HG03097 (cell line): ENCODE results near the gene DZIP3.
A peak's percentile ranks its signal among the peaks of the same experiment; 100 is the strongest.

ENCODE experiments used
- ATAC-seq: cut with Tn5 transposase; IDR thresholded peaks from one replicate; pipeline ENCODE4 v1.9.1; 2021; ENCODE audit not compliant: unreplicated experiment, low FRiP score

The DZIP3 gene, protein sequence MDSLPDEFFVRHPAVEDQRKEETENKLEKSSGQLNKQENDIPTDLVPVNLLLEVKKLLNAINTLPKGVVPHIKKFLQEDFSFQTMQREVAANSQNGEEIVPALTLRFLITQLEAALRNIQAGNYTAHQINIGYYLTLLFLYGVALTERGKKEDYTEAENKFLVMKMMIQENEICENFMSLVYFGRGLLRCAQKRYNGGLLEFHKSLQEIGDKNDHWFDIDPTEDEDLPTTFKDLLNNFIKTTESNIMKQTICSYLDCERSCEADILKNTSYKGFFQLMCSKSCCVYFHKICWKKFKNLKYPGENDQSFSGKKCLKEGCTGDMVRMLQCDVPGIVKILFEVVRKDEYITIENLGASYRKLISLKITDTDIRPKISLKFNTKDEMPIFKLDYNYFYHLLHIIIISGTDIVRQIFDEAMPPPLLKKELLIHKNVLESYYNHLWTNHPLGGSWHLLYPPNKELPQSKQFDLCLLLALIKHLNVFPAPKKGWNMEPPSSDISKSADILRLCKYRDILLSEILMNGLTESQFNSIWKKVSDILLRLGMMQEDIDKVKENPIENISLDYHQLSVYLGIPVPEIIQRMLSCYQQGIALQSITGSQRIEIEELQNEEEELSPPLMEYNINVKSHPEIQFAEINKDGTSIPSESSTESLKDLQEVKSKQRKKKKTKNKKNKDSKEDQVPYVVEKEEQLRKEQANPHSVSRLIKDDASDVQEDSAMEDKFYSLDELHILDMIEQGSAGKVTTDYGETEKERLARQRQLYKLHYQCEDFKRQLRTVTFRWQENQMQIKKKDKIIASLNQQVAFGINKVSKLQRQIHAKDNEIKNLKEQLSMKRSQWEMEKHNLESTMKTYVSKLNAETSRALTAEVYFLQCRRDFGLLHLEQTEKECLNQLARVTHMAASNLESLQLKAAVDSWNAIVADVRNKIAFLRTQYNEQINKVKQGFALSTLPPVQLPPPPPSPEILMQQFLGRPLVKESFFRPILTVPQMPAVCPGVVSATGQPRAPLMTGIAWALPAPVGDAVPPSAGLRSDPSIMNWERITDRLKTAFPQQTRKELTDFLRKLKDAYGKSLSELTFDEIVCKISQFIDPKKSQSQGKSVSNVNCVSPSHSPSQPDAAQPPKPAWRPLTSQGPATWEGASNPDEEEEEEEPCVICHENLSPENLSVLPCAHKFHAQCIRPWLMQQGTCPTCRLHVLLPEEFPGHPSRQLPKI

DNA sequence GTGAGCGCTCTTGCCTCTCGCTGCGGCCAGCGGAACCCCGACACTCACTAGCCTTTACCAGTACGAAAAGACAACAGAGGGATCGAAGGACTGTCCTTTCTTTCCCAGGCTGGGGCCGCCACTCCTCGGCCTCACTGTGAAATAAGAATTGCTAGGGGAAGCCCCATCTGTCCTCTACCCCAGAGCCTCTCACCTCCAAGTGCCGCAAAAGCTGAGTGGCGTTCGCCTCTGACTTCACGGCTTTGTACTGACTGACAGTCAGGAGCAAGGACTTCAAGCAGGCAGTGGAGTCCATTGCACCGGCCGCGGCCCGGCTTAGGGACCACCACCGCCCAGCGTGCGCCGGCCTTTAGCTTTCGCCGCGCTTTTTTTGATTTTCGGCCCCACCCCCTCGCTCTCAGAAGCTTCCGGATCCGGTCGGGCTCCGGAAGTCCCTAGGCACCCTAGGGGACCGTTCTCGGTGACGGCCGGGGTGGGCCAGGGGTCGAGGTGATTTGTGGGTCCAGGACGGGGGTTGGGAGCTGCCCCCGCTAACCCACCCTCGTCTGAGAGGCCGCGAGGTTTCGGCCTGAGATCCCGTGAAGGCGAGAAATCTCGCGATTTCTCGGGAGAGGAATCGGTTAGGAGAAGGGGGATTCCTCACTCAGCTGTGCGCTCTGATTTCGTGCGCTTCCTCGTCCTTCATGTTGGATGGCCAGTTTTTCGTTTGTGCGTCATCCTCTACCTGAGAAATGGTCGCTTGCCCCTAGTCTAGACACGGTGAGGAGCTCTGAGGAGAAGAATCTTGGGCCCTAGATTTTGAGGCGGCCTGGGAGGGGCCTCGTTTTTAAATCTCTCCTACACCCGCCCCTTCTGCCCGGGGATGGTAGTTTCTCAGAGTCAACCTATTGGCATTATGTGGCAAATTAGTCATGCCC is at the start of gene DZIP3, which contains the start of gene CIP2A:
Gene DZIP3 (plus strand): TSS at position 642 of the 917 bp plus-strand sequence. CDS start 15,685 bp downstream, outside the sequence.
Gene CIP2A (minus strand): TSS at position 358 of the 917 bp plus-strand sequence. CDS start 63 bp downstream, at position 295.
- ATAC-seq, result peak; percentile 97

DNA sequence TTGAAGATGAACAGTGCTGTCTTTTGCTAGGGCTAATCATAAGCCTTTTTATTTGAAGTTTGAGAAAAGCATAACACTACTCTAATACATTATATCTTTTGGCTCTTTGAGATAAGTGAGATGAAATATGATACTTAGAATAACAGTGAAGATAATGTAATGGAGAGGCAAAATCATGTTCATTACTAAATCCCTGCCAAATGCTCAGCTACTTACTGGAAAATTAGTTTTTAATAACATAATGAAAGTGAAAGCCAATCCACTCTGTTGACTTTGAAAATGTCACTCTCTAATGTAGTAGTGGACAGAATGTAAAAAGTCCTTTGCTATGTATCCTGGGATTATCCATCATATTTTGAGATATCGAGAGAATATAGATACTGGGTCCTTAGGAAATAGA is 43.3 kb upstream of the DZIP3 start:
- no peak for ATAC-seq

DNA sequence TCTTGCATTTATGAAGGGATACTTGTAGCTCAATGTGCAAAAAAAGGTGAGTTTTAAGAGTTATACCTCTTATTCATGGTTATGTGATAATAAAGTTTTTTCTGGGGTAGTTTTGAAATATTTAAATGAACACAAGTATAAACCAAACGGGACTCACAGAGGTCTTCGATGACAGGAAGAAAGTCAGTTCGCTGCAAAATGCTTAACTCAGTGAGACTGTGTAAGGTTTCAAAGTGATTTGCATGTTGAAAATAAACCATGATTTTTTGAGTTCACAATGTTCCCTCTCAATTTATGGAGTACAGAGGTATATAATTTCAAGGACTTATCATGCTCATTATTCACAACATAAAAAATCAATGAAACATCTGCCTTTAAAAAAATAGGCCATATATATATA is 42.8 kb upstream of the DZIP3 start:
- ATAC-seq, result no peak

DNA sequence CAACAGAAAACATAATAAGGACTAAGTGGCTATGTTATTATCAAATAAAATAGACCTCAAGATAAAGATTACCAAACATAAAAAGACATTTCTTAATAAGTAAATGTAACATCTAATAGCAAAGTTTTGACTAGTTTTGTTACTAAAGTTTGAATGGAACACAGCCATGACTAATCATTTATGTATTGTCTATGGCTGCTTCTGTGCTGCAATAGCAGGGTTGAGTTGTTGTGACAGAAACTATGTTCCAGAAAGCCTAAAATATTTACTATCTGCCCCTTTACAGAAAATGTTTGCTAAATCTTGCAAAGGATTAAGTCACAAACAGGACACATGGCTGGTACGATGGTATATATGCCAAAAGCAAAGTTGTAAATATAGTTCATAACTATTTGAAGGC is 41.2 kb upstream of the DZIP3 start:
- ATAC-seq, result no peak

DNA sequence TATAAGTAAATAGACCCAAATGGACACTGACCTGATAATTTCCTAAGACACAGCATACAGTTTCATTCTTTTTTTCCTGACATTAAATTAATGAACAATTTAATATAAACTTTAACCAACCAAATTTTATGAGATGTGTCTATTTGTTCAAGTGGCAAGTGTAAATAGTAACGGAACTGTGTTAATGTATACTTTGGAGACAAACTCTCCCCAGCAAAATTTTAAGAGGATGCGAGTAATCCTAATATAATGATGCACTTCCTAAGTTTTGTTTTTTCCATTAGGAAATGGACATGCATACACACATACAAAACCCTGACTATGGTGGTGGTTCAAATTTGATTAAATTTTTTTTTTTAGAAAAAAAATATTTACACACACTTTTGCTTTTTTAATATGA is 40.6 kb upstream of the DZIP3 start:
- ATAC-seq, result no peak

DNA sequence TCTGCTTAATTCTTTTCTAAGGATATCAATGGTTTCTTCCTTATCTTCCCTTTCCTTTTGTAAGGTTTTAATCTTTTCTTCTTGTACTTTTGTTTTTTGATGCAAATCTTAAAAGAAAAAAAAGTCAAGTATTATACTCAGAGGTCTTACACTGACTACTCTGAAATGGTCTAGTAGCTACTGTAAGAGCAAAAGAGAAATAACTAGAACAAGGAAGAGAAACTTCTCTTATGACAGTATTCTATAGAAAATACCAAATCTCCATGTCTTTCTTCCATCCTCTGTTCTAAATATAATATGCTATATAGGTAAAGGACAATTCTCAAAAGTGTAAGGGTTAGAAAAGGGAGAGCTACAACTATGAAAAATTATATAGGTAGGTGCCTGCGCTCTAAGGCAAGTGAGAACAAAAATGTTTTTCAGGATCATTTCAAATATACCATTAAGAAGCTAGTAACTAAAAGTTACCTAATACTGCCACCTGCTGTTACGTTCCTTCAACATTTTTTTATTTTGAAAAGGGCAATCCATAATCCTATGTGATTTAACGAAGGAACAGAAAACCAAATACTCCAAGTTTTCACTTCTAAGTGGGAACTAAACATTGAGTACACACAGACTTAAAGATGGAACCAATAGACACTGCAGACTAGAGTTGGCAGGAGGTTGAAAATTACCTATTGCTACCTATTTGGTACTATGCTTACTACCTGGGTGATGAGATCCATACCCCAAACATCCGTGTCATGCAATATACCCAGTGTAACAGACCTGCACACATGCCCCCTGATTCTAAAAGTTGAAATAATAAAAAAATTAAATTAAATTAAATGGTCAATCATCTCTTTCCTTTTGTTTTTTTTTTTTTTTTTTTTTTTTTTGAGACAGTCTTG is 37.0 kb upstream of the DZIP3 start:
- no peak for ATAC-seq

DNA sequence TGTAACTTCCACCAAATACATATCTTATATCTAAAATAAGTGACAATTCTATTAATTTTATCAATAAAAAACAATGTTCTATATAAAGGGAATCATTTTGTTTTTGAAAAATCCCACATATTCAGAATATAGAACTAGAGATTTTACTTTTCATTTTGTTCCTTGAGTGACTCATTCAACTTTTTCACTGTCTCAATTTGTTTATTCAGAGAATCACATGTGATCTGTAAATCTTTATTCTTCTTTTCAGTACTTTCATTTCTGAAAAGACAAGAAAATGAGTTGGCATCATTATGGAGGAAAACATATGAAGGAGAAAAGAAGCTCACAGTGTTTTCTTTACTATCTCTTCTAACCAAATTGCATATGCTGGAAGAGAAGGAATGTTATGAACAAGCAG is 35.3 kb upstream of the DZIP3 start:
- no peak for ATAC-seq

DNA sequence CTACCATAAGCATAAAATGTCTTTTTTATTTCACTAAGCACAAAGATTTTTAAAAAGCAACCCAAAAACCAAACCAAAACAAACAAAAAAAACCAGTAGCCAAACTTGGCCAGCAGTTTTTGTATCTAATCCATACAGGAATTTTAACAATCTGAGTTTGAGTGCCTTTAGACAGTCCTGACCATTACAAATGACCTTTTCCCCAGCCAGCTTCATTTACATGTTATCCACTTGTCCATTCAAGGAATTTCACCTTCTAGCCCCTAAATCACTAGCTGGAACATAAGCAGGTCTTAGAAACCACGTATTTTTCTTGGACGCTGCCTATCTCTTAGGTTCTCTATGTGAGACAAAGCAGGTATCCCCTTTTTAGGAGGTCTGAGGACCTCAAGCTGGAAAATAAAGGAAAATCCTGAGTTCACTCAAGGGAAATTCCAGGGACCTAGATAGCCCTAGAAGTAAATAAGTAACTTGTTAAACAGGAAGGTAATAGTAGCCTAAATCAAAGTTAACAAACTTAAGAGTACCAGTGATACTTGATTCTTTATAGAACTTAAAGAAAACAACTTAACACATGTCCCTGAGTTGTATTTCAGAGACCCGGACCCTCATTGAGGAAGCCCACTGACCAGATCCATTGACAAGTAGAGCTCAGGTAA is 34.5 kb upstream of the DZIP3 start:
- no peak for ATAC-seq

DNA sequence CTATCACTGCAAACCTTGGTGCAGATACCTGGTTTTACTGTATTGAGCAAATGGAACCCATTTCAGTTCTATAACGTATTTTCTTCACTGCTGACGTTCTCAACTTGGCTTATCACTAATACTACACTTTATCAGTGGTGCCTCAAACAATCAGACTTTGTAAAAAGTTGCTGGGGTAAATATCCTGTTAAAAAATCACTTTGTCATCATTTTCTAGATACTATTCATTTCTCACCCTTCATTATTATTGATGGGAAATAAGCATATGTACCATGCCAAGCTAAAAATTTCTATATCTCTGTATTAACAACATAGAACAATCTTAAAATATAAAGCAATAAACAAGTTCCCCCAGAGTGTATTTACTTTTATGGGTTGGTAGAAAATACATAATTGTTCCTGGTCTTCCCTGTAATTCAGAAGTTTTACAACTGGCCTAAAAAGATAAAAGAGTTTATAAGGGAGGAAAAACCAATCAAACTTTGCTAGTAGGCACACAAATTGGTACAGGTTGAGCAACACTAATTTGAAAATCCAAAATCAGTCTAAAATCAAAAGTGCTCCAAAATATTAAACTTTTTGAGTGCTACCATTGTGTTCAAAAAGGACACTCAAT is 33.4 kb upstream of the DZIP3 start:
- no peak for ATAC-seq

DNA sequence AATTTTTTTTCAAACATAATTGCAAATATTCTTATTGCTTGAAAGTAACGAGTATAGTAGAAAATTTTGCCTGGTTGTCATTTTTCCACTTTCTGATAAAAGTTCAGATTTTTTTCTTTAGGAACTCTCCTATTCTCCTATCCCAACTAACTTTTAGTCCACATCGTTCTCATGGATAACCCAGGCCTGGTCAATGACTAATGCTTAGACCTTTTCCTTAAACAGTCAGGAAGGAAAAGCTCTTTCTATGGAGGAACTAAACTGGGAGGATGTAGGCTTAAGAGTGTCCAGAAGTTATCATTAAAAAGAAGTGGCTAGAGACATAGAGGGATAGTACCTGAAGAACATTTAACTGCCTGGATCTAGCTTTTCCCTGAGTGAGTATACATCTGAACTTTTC is 27.0 kb upstream of the DZIP3 start:
- no peak for ATAC-seq

DNA sequence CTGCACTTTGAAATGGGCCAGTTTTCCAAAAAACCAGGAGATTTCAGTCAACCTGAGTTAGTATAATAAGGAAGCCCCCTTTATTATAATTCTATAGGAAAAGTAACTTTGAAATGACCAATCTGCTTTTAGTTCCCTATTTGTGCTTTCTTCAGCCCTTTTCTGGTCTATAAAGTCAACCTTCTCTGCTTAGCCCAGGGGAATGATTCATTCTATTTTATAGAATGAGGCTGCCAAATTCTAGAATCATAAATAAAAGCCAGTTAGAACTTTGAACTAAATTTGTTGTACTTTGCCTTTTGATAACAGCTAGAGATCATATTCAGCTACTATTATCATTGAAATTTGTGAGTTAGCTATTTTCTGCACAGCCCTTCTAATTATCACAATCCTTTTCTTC is 25.0 kb upstream of the DZIP3 start:
- ATAC-seq, result no peak

DNA sequence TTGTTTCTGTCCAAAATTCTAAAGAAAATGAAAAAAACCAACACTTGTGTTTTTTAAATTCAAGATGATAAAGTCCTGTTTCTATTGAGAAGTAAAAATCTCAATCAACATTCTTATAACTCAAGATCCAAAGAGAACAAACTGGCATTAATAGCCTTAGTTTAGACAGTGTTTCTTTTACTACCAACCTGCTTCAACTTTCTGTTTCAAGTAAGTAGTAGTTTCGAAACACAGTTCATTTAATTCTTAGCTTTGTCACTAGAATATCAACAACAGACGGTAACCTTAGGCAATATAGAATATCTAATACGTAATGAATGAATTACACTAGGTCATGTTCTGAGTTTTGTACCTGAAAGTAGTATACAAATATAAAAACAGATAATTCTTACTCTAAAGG is 24.0 kb upstream of the DZIP3 start:
- ATAC-seq, result no peak

DNA sequence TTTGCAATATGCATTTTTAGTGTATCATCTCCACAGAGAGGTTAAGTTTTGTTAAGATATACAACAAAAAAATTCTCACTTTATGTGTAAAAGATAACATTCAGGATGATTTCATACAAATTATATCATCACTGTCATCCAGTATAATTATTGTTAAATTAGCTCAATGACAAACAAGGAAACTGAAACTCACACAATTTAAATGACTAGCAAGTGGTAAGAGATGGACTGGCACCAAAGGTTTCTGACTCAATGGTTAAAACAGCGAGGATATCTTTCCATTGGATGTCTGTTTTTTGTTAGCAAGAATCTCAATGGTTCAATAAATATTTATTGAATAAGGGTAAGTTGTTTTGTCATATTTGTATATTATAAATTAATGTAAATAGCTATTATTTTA is 22.9 kb upstream of the DZIP3 start:
- ATAC-seq, result no peak

DNA sequence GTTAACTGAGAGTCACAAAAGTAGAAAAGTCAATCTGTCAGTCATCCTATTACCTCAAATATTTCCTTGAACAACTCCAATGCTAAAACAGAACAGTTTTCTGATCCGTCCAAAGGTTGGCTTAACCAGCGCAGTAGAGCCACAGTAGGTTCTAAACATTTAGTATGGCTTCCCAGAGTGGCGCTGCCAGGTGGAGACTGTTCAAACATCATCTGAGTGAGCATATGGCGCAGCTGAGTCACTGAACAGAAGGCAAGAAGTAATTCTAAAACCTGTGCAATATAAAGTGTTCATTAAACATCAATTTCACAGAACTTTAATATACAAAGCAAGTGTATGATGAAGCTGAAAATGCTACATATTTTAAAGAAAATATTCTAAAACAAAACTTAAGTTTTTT is 20.2 kb upstream of the DZIP3 start:
- ATAC-seq, result no peak

DNA sequence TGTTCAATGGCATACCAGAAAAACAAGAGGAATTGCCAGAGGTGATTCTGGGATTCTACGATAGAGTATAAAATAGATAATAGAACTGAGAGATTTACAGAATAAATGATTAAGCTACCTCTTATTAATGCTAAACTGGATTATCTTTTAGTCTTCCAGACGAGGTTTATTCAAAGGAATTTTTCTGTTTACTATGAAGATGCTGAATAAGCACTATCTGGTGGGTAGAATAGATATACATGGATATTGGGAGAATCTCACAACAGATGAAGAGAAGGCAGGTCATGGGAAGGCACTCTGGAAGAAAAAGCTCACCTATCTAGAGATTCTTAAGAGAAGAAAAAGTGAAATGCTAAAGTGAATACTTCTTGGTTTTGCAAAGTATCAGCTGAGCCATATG is 11.5 kb upstream of the DZIP3 start:
- ATAC-seq, result no peak

DNA sequence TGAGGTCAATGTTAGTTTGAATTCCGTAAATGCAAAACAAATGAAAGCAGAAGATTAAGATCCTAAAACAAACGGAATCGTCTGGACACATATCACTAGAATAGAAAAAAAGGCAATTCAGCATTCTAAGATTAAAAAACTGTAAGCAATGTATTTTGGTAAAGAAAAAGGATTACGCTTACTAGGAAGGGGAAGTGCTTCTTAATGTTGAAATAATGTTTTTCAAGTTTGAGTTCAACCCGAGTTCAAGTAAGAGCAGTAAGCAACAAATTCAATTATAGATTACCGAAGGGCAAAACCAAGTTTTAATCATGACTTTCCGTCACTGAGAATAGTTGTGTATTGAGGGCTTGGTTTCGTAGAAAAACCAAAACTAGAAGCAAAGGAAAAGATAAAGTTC is 921 bp upstream of the DZIP3 start:
- ATAC-seq, result no peak

DNA sequence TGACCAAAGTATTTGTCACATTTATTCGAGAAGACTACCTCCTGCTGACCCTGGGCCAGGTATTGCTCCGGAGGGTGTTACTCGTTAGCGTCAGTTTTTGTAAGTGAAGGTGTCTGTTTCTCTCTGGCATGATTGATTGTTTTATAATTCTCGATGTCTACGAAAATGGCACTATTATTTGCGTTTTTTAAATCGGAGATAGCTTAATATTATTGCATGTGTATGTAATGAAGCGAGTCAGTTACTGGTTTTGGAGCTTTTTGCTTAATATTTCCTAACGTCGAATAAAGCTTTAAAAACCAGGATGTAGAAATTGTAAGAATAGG is 439 bp downstream of the DZIP3 start:
- ATAC-seq, result no peak

DNA sequence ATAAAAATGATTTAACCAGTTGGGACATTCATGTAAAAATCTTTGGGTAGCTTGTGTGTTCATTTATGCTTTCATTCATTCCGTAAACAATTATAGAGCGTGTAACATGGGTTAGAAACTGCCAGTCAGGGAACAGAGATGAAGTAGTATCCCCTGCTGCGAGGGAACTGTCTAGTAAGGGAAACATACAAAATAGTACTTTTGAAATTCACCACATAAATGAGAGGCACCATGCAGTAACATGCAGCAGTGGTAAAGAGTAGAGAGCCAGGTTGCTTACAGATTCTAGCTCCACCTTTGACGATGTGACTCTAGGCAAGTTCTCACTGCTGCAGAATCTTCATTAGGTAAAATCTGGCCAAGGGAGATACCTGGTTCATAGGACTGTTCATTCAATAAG is 938 bp downstream of the DZIP3 start:
- ATAC-seq, result no peak
